GM12878 (cell line): ENCODE data around the gene LMOD1.

ENCODE experiments used
- CEBPB ChIP-seq, 2 experiments: fragments of 150-350 bp in 1 of 2; IDR thresholded peaks; 2 replicates each; pipeline ENCODE4 v1.6.1; 2012 to 2014; ENCODE audit warnings: low read depth in 2 of 2, low read length in 2 of 2, borderline replicate concordance in 1 of 2, inconsistent platforms in 1 of 2
- DPF2 ChIP-seq: fragments of 450-650 bp; IDR thresholded peaks from 2 replicates; pipeline ENCODE4 v1.6.1; 2017; ENCODE audit warnings: mild to moderate bottlenecking
- HDGF ChIP-seq: fragments of 450-650 bp; IDR thresholded peaks from 2 replicates; pipeline ENCODE4 v1.6.1; 2016; ENCODE audit warnings: antibody characterized with exemption
- NR2C2 ChIP-seq: IDR thresholded peaks from 2 replicates; pipeline ENCODE4 v1.6.1; 2011; ENCODE audit warnings: borderline replicate concordance, low read depth; ENCODE audit not compliant: control insufficient read depth, insufficient read length
- POLR2AphosphoS5 ChIP-seq: IDR thresholded peaks from 2 replicates; pipeline ENCODE4 v1.6.1; 2011; ENCODE audit warnings: mild to moderate bottlenecking, low read length, inconsistent platforms
- RAD21 ChIP-seq: IDR thresholded peaks from 2 replicates; pipeline ENCODE4 v1.6.1; 2011; ENCODE audit warnings: mild to moderate bottlenecking, low read depth, low read length, moderate library complexity; ENCODE audit not compliant: insufficient read depth
- SKIL ChIP-seq: fragments of 450-650 bp; IDR thresholded peaks from 2 replicates; pipeline ENCODE4 v1.6.1; 2017; ENCODE audit warnings: mild to moderate bottlenecking, low read depth, inconsistent platforms; ENCODE audit not compliant: poor library complexity, severe bottlenecking
- SREBF1 ChIP-seq: IDR thresholded peaks from 2 replicates; pipeline ENCODE4 v1.6.1; 2012; ENCODE audit warnings: mild to moderate bottlenecking, low read length
- TF ChIP-seq, protein P1 (sequence below), 3 experiments: IDR thresholded peaks in 2 of 3; conservative IDR thresholded peaks in 1 of 3; 2 replicates each; pipeline ENCODE4 v1.5.1; 2011; ENCODE audit warnings: low read depth in 3 of 3, low read length in 3 of 3, mild to moderate bottlenecking in 3 of 3, control low read depth in 2 of 3, moderate library complexity in 2 of 3, inconsistent platforms in 1 of 3, mixed read lengths in 1 of 3; ENCODE audit not compliant: control insufficient read depth in 2 of 3, insufficient read depth in 1 of 3; ENCODE audit errors: extremely low read depth in 1 of 3

- TF ChIP-seq POLR2AphosphoS5: no peak
- TF ChIP-seq DPF2: no peak
- TF ChIP-seq NR2C2: no peak
- TF ChIP-seq HDGF: no peak
- no peak for TF ChIP-seq CEBPB (IDR thresholded peaks at IDR 0.05; ENCODE audit: borderline replicate concordance in 1 of 2, low read depth in 2 of 2, low read length in 2 of 2)
- no peak for TF ChIP-seq SREBF1
- no peak for TF ChIP-seq RAD21
- no peak for TF ChIP-seq SKIL
- TF ChIP-seq, protein P1, sequence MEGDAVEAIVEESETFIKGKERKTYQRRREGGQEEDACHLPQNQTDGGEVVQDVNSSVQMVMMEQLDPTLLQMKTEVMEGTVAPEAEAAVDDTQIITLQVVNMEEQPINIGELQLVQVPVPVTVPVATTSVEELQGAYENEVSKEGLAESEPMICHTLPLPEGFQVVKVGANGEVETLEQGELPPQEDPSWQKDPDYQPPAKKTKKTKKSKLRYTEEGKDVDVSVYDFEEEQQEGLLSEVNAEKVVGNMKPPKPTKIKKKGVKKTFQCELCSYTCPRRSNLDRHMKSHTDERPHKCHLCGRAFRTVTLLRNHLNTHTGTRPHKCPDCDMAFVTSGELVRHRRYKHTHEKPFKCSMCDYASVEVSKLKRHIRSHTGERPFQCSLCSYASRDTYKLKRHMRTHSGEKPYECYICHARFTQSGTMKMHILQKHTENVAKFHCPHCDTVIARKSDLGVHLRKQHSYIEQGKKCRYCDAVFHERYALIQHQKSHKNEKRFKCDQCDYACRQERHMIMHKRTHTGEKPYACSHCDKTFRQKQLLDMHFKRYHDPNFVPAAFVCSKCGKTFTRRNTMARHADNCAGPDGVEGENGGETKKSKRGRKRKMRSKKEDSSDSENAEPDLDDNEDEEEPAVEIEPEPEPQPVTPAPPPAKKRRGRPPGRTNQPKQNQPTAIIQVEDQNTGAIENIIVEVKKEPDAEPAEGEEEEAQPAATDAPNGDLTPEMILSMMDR (IDR thresholded peaks at IDR 0.05 in 2 of 3, conservative IDR thresholded peaks at IDR 0.05 in 1 of 3; ENCODE audit: control insufficient read depth in 2 of 3, extremely low read depth in 1 of 3, insufficient read depth in 1 of 3, low read depth in 3 of 3, low read length in 3 of 3): no peak
These were observed 94.4 kb downstream of the LMOD1 start for GRCh38 chr1:201851949-201852348.
